Pons (tissue), 1 donor: Measurements from ENCODE around the gene GCKR.

Experiments
- DNase-seq: peaks from one replicate; pipeline ENCODE4 v3.0.0-alpha.2; 2016; ENCODE audit warnings: low spot score

Gene GCKR

GRCh38 chr2:27496357-27497287 lies at the start of gene GCKR:
GCKR (plus strand) TSS chr2:27496839; CDS start chr2:27496905, 66 bp downstream.
- no peak for DNase-seq

- DNase-seq, result no peak
Observed at GRCh38 chr2:27448381-27448780, 48.3 kb upstream of the GCKR start.

GRCh38 chr2:27451095-27451494 lies 45.5 kb upstream of the GCKR start:
- no peak for DNase-seq

- no peak for DNase-seq
Observed at GRCh38 chr2:27453968-27454367, 42.7 kb upstream of the GCKR start.

GRCh38 chr2:27461118-27461517 lies 35.5 kb upstream of the GCKR start:
- DNase-seq, result no peak

GRCh38 chr2:27464443-27464842 lies 32.2 kb upstream of the GCKR start:
- no peak for DNase-seq

GRCh38 chr2:27471961-27472360 lies 24.7 kb upstream of the GCKR start:
- DNase-seq, result no peak

GRCh38 chr2:27485496-27485895 lies 11.1 kb upstream of the GCKR start:
- DNase-seq, result peak; percentile 90

- no peak for DNase-seq
Observed at GRCh38 chr2:27489118-27489497, 7.5 kb upstream of the GCKR start.

GRCh38 chr2:27489498-27490397 lies 6.9 kb upstream of the GCKR start, which contains the start of gene IFT172:
IFT172 (minus strand) TSS chr2:27489743; CDS start chr2:27489653, 90 bp downstream.
- DNase-seq, result peak; percentile 99

GRCh38 chr2:27492557-27492956 lies 4.1 kb upstream of the GCKR start:
- no peak for DNase-seq

GRCh38 chr2:27493948-27494283 lies 2.7 kb upstream of the GCKR start:
- no peak for DNase-seq

GRCh38 chr2:27494284-27494943 lies 2.2 kb upstream of the GCKR start:
- DNase-seq, result no peak

- DNase-seq, result no peak
Observed at GRCh38 chr2:27494944-27495554, 1.6 kb upstream of the GCKR start, which contains the start of gene FNDC4. FNDC4 (minus strand) TSS chr2:27495200; CDS start chr2:27494679, 521 bp downstream.

- no peak for DNase-seq
Observed at GRCh38 chr2:27495840-27496356, 741 bp upstream of the GCKR start.

- no peak for DNase-seq
Observed at GRCh38 chr2:27497288-27497627, 619 bp downstream of the GCKR start.

GRCh38 chr2:27498975-27499374 lies 2.3 kb downstream of the GCKR start:
- no peak for DNase-seq

- DNase-seq, result no peak
Observed at GRCh38 chr2:27501042-27501441, 4.4 kb downstream of the GCKR start.

- DNase-seq, result no peak
Observed at GRCh38 chr2:27502142-27502541, 5.5 kb downstream of the GCKR start.

GRCh38 chr2:27506587-27506986 lies 9.9 kb downstream of the GCKR start:
- DNase-seq, result no peak

- DNase-seq, result no peak
Observed at GRCh38 chr2:27507293-27507692, 10.7 kb downstream of the GCKR start.

- no peak for DNase-seq
Observed at GRCh38 chr2:27509326-27509725, 12.7 kb downstream of the GCKR start.
